ENCODE data around the gene RBBP7. TPM values are rescaled to one million over a fixed set of nuclear protein-coding genes. Genes with fewer than 3 reads are reported as not detected.
"Not testable (repeated sequence)": the region's sequence is repeated elsewhere in the genome, so short reads cannot be mapped to it uniquely, and the experiment has no call there.

RBBP7 gene
- total RNA-seq, 1 donor from 2014 or later = 174 TPM

GRCh38 chrX:16867947-16868346 lies 2.2 kb downstream of the RBBP7 start:
- DNase-seq (ENCODE audit: low read depth, low spot score) = no peak

GRCh38 chrX:16862829-16863228 lies 7.3 kb downstream of the RBBP7 start:
- DNase-seq (ENCODE audit: low read depth, low spot score) = no peak

GRCh38 chrX:16856744-16857143 lies 13.4 kb downstream of the RBBP7 start:
- no peak for DNase-seq (ENCODE audit: low read depth, low spot score)

DNA sequence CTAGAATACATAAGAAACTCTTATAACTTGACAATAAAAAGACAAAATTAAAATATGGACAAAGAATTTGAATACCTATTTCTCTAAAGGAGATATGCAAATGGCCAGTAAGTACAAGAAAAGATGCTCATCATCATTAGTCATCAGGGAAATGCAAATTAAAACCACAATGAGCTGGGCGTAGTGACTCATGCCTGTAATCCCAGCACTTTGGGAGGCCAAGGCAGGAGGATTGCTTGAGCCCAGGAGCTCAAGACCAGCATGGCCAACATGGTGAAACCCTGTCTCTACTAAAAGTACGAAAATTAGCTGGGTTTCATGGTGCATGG lies 14.1 kb downstream of the RBBP7 start:
- DNase-seq (ENCODE audit: low read depth, low spot score) = not testable (repeated sequence)

DNA sequence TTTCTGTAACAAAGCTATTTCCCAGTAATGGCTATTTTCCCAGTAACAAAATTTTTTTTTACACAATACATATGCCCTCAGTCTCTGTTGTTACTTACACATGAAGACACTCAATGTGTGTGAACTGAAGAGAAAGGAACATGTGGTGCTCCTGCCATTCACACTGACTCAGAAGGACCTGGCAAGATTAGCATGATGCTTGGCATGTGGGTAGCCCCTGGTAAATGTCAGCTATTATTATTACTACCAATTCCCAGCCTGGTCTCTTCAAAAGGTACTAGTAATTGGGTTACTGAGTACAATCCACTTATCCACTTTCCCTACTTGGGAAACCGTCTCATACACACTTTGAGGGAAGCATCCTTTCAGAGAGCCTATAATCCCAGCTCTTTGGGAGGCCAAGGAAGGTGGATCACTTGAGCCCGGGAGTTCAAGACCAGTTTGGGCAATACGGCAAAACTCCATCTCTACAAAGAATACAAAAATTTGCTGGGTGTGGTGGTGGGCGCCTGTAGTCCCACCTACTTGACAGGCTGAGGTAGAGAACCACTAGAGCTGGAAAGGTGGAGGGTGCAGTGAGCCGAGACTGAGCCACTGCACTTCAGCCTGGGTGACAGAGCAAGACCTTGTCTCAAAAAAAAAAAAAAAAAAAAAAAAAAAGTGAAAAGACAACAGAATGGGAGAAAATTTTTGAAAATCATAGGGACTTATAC lies 14.6 kb downstream of the RBBP7 start:
- no peak for DNase-seq (ENCODE audit: low read depth, low spot score)

- no peak for DNase-seq (ENCODE audit: low read depth, low spot score)
Observed at GRCh38 chrX:16853537-16853936, 16.6 kb downstream of the RBBP7 start.

- DNase-seq (ENCODE audit: low read depth, low spot score) = no peak
Observed at GRCh38 chrX:16852617-16853179, 17.5 kb downstream of the RBBP7 start.

GRCh38 chrX:16851827-16852226 lies 18.3 kb downstream of the RBBP7 start:
- no peak for DNase-seq (ENCODE audit: low read depth, low spot score)

DNA sequence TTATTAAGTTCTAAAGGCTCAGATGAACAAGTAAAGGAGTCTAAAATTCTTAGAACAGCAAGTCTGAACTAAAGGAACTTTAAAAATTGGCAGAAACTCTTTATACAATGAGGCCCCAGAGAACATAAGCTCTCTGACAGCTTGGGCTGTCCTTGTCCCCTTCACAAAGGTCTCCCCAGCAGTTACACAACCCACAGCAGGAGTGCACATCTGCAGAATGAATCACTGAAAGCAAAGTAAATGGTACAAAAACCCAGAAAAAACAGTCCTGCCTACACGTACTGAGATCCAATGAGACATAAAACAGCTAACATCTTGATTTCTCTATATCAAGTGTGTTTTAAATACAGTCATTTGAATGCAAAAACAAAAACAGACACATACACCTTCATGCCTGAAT lies 18.7 kb downstream of the RBBP7 start:
- no peak for DNase-seq (ENCODE audit: low read depth, low spot score)

- no peak for DNase-seq (ENCODE audit: low read depth, low spot score)
Observed at GRCh38 chrX:16848541-16848940, 21.6 kb downstream of the RBBP7 start.

DNA sequence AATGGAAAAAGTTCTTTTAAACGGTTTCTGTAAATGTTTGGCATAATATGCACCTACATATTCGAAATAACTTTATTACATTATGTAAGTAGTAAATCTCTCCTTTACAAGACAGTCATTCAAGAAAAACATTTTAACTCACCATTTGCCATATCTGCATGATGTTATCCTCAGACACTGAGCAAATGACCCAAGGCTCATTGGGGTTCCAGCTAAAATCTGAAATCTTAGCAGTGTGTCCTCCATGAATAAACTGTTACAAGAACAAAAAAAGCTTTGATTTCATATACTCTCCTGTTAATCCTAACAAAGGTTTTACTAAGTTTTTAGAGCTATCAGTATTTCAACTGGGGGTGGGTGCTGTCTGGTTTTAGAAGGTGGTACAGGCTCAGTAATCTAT lies 24.5 kb downstream of the RBBP7 start:
- no peak for DNase-seq (ENCODE audit: low read depth, low spot score)

GRCh38 chrX:16843208-16843909 lies 26.8 kb downstream of the RBBP7 start:
- DNase-seq (ENCODE audit: low read depth, low spot score) = no peak

GRCh38 chrX:16842684-16843083 lies 27.5 kb downstream of the RBBP7 start:
- DNase-seq (ENCODE audit: low read depth, low spot score) = no peak

- no peak for DNase-seq (ENCODE audit: low read depth, low spot score)
Observed at GRCh38 chrX:16839852-16840460, 30.2 kb downstream of the RBBP7 start.

- no peak for DNase-seq (ENCODE audit: low read depth, low spot score)
Observed at GRCh38 chrX:16839219-16839851, 30.8 kb downstream of the RBBP7 start.

- DNase-seq (ENCODE audit: low read depth, low spot score) = peak; percentile 47
Observed at GRCh38 chrX:16838202-16839066, 31.7 kb downstream of the RBBP7 start.

GRCh38 chrX:16836371-16836770 lies 33.8 kb downstream of the RBBP7 start:
- DNase-seq (ENCODE audit: low read depth, low spot score) = no peak

DNA sequence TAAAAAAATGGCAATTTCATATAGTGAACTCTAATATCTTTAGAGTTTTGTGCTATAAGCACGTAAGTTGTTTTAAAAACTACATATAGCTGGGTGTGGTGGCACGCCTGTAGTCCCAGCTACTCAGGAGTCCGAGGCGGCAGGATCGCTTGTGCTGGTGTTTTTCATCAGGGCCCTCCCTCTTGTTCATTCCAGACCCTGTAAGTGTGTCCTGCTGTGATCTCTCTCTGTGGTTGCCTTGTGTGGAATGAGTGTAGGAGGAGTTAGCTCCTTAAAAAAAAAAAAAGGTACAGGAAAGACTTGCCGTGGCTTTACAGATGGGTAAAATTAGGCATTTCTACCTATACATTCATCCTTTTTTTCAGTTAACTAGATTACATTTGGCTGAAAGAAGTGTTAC lies 35.4 kb downstream of the RBBP7 start:
- no peak for DNase-seq (ENCODE audit: low read depth, low spot score)

GRCh38 chrX:16832301-16832700 lies 37.9 kb downstream of the RBBP7 start:
- no peak for DNase-seq (ENCODE audit: low read depth, low spot score)

GRCh38 chrX:16828124-16828908 lies 41.8 kb downstream of the RBBP7 start:
- DNase-seq (ENCODE audit: low read depth, low spot score) = peak; percentile 44
